Stimulated activated naive CD8-positive, alpha-beta T cell treated with anti-CD3 and anti-CD28 coated beads, Interleukin-15, Interleukin-2, amounts not matched to agents 100 ng/mL and 50 ng/mL, for 24 hours (primary cell): ENCODE measurements around the gene RCOR1.
"Not testable (repeated sequence)": the region's sequence is repeated elsewhere in the genome, so short reads cannot be mapped to it uniquely, and the experiment has no call there.

Experiments used
- H3K27ac Mint-ChIP-seq: one replicate; pipeline ENCODE4 v1.8.0; 2021; ENCODE audit warnings: mild to moderate bottlenecking, mixed read lengths
- H3K27me3 Mint-ChIP-seq: one replicate; pipeline ENCODE4 v1.8.0; 2021; ENCODE audit warnings: mixed read lengths
- H3K36me3 Mint-ChIP-seq: one replicate; pipeline ENCODE4 v1.8.0; 2021; ENCODE audit warnings: low read depth, mixed read lengths
- H3K4me1 Mint-ChIP-seq: one replicate; pipeline ENCODE4 v1.8.0; 2021; ENCODE audit warnings: low read depth, mixed read lengths
- H3K4me3 Mint-ChIP-seq: one replicate; pipeline ENCODE4 v1.8.0; 2021; ENCODE audit warnings: mild to moderate bottlenecking, mixed read lengths
- H3K9me3 Mint-ChIP-seq: one replicate; pipeline ENCODE4 v1.8.0; 2021; ENCODE audit warnings: mixed read lengths

Gene RCOR1

GRCh38 chr14:102591944-102592762 lies at the start of gene RCOR1:
Gene RCOR1 (plus strand): TSS chr14:102592649. CDS start chr14:102592887, 238 bp downstream.
- Mint-ChIP-seq H3K9me3 (no peaks in the 10 kb centered on the region), H3K36me3 (no peaks in the 10 kb centered on the region), H3K4me1 (peaks cover 38% of the 10 kb centered on the region), H3K4me3 (peak within 1 kb of the TSS; percentile 86), H3K27ac (peak within 1 kb of the TSS; percentile 92), H3K27me3 (no peaks in the 10 kb centered on the region)

DNA sequence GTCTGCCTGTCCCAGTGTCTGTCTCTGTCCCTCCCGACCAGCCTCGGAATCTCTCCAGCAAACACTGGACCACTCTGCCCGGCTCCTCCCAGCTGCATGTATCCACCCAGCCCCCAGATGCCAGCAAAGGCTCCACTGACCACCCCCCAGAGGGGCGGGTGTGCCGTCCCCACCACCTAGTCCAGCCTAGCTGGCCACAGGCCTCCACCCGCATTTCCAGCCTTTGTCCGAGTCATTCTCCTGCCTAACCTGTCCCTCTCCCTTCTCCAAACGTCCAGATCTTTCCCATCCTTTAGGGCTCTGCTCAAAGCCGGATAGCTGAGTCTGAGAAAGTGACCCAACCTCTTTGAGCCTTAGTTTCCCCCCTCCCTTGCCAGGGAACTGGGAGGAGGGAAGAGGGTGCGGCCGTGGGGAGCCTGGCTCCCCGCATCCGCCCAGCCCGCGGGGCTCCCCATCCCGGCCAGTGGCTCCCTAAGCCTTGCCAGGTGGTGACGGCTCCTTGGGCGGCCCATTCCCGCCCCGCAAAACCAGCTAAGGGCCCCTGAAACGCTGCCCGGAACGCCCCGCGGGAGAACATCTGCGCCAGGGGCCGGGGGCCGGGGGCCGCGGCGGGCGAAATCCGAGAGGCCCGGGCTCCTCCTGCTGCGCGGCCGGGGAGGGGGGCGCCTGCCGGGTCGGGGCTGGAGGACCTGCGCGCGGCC lies 48.3 kb upstream of the RCOR1 start:
- Mint-ChIP-seq H3K4me3 (no peak overlapping the region), H3K9me3 (no peaks in the 10 kb centered on the region), H3K4me1 (no peaks in the 10 kb centered on the region), H3K36me3 (no peaks in the 10 kb centered on the region), H3K27me3 (peaks cover 42% of the 10 kb centered on the region), H3K27ac (no peak overlapping the region)

DNA sequence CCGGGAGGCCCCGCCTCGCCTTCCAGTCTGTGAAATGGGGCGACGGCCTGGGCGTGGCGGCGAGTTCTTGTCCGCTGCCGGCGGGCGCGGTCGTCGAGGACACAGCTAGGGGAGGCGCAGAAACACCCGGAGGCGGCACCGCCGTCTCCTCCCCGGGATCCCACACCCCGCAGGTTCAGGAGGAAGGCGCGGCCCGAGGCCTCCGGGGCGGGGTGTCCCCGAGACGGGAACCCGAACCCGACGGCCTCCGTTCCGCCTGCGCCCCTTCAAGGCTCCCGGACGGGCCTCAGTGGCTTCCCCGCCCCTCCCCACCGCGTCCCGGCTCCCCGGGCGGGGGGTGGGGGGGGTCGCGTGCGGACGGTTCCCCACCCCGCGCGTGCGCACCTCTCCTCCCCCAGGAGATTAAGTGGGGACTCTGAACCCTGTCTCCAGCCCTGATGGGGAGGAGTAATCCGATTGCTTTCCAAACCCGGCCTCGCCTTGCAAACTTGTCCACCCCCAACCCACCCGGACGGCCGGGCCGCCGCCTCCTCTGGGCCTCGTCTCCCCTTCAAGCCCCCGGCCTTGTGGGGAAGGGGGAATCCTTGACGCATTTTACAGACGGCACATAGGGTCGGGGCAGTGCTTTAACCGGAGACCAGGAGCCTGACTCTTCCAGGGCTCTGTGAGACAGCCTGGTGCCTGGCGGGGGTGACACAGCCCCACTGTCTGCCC lies 47.5 kb upstream of the RCOR1 start:
- Mint-ChIP-seq H3K9me3 (no peaks in the 10 kb centered on the region), H3K36me3 (no peaks in the 10 kb centered on the region), H3K27me3 (peaks cover 42% of the 10 kb centered on the region), H3K4me3 (peak overlapping the region; percentile 30), H3K4me1 (no peaks in the 10 kb centered on the region), H3K27ac (no peak overlapping the region)

GRCh38 chr14:102545461-102546265 lies 46.8 kb upstream of the RCOR1 start:
- Mint-ChIP-seq H3K36me3 (no peaks in the 10 kb centered on the region), H3K27ac (no peak overlapping the region), H3K27me3 (peaks cover 46% of the 10 kb centered on the region), H3K9me3 (no peaks in the 10 kb centered on the region), H3K4me3 (peak overlapping the region; percentile 30), H3K4me1 (no peaks in the 10 kb centered on the region)

DNA sequence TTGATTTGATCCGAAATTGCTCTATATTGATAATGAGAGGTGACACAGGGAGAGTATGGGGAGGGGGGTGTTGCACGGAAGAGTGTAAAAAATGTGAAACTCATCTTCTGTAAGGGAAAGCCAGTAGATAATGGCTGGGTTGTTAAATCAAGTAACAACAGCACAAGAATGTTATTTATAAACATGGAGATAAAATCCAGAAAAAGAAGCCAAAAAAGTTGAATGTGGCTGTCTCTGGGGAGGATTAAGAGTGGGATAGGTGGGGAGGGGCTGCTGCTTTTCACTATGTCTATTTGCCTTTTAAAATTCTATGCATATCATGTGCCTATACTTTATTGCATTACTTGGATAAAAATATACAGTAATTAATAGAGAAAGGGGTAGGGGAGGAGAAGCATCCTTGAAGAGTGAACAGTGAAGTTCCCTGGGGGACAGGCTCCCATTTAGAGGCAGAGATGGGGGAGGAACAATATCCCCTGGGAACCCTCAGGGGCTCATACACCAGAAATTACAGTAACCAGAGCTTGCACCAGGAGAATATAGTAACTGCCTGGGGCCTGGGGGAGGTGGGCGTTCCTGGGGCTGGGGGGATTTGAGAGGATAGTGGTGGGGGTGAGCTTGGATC lies 43.7 kb upstream of the RCOR1 start:
- no peak overlapping the region for H3K4me3 Mint-ChIP-seq
- H3K36me3 Mint-ChIP-seq: no peaks in the 10 kb centered on the region
- H3K27ac Mint-ChIP-seq: no peak overlapping the region
- no peaks in the 10 kb centered on the region for H3K4me1 Mint-ChIP-seq
- H3K27me3 Mint-ChIP-seq: peaks cover 42% of the 10 kb centered on the region
- no peaks in the 10 kb centered on the region for H3K9me3 Mint-ChIP-seq

DNA sequence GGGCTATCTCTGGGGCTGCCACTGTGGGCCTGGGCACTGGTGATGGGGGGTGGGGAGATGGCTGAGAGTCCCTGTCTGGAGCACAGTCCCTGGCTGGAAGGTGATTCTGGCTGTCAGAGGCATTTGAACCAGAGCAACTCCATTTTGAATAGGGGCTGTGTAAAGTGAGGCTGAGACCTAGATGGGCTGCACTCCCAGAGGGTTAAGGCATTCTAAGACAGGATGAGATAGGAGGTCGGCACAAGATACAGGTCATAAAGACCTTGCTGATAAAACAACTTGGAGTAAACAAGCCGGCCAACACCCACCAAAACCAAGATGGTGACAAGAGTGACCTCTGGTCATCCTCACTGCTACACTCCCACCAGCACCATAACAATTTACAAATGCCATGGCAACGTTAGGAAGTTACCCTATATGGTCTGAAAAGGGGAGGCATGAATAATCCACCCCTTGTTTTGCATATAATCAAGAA lies 41.5 kb upstream of the RCOR1 start:
- not testable (repeated sequence) for H3K27ac Mint-ChIP-seq, H3K36me3 Mint-ChIP-seq, H3K4me3 Mint-ChIP-seq, H3K4me1 Mint-ChIP-seq, H3K9me3 Mint-ChIP-seq
- H3K27me3 Mint-ChIP-seq: peaks cover 26% of the 10 kb centered on the region

GRCh38 chr14:102551995-102552705 lies 40.3 kb upstream of the RCOR1 start:
- no peaks in the 10 kb centered on the region for H3K9me3 Mint-ChIP-seq

GRCh38 chr14:102554821-102555819 lies 37.3 kb upstream of the RCOR1 start:
- peak overlapping the region; percentile 54 for H3K4me3 Mint-ChIP-seq
- H3K27ac Mint-ChIP-seq: peak overlapping the region; percentile 67
- H3K4me1 Mint-ChIP-seq: no peaks in the 10 kb centered on the region
- no peaks in the 10 kb centered on the region for H3K36me3 Mint-ChIP-seq
- H3K27me3 Mint-ChIP-seq: peaks cover 2% of the 10 kb centered on the region
- H3K9me3 Mint-ChIP-seq: no peaks in the 10 kb centered on the region

More at GRCh38 chr14:102551995-102552705, 40.3 kb upstream of the RCOR1 start:
- no peak overlapping the region for H3K4me3 Mint-ChIP-seq
- H3K4me1 Mint-ChIP-seq: no peaks in the 10 kb centered on the region
- H3K27me3 Mint-ChIP-seq: peaks cover 20% of the 10 kb centered on the region
- H3K27ac Mint-ChIP-seq: no peak overlapping the region
- no peaks in the 10 kb centered on the region for H3K36me3 Mint-ChIP-seq

GRCh38 chr14:102556098-102556677 lies 36.3 kb upstream of the RCOR1 start:
- Mint-ChIP-seq H3K27ac (no peak overlapping the region), H3K27me3 (no peaks in the 10 kb centered on the region), H3K9me3 (no peaks in the 10 kb centered on the region), H3K4me1 (no peaks in the 10 kb centered on the region), H3K4me3 (no peak overlapping the region), H3K36me3 (no peaks in the 10 kb centered on the region)

DNA sequence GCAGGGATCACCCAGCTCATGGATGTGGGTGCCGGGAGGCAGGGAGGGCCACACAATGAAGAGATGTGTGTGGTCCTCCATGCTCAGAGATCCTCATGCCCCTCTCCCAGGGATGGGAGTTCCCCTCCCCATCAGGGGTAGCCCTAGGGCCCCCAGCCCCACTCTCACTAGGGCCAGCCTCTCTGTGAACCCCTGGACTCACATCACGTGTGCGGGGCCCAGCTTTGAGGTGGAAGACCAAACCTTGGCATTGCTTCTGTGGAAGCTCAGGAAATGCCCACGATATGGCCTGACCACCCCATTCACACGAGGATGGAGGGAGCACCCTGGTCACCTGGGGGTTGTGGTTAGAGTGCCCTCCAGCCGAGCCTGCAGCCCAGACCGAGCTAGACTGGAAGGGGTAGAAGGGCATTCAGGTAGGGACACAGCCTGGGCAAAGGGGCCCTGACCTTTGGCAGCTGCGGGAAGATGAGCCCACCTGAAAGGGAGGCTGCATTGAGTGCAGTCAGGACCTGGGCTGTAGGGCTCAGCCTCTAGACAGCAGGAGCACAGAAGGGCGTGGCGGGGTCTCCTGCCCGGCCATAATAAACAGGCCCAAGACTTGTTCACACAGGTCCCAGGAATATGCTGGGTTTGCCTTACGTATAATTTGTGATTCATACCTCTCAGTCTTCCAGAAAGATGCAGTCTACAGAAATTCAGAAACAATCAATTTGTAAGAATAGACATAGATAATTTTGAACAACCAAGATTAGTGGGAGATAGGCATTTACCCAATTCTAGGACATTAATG lies 34.8 kb upstream of the RCOR1 start:
- Mint-ChIP-seq H3K4me3 (no peak overlapping the region), H3K27ac (no peak overlapping the region), H3K4me1 (no peaks in the 10 kb centered on the region), H3K36me3 (no peaks in the 10 kb centered on the region), H3K9me3 (no peaks in the 10 kb centered on the region), H3K27me3 (no peaks in the 10 kb centered on the region)

DNA sequence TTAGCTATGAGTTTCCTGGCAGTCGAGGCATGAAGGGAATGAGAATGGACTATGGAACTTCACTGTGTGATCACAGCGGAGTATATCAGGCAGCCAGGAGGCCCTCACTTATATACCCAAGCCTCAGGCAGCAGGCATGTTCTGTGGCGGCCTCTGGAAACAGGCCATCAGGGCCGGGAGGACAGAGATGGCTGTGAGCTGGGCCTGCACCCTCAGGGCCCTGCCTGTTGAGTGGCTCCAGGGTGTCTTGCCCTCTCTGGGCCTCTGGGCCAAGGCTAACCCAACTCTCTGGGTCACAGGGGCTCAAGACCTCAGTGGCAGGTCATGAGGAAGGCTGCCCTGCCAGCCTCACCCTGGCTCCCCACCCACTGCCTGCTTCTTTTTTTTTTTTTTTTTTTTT lies 33.9 kb upstream of the RCOR1 start:
- no peaks in the 10 kb centered on the region for H3K9me3 Mint-ChIP-seq
- no peak overlapping the region for H3K4me3 Mint-ChIP-seq
- no peaks in the 10 kb centered on the region for H3K36me3 Mint-ChIP-seq
- no peaks in the 10 kb centered on the region for H3K4me1 Mint-ChIP-seq
- no peak overlapping the region for H3K27ac Mint-ChIP-seq
- no peaks in the 10 kb centered on the region for H3K27me3 Mint-ChIP-seq
